DOHH2 (cell line): Measurements from ENCODE around the gene ATP10B.
"Not testable (repeated sequence)": the region's sequence is repeated elsewhere in the genome, so short reads cannot be mapped to it uniquely, and the experiment has no call there.

Experiments
- H3F3A ChIP-seq: fragments of 200-600 bp; sonication (generic), shearing (Covaris generic); 2 replicates; pipeline ENCODE4 v1.6.0; 2016; ENCODE audit warnings: antibody characterized with exemption, mild to moderate bottlenecking; ENCODE audit not compliant: control insufficient read depth, insufficient read depth
- H3K27ac ChIP-seq: fragments of 200-600 bp; sonication (generic); 2 replicates; pipeline ENCODE4 v1.5.1; 2014; ENCODE audit warnings: low read depth, mild to moderate bottlenecking, low read length, moderate library complexity
- H3K27me3 ChIP-seq: fragments of 200-600 bp; sonication (generic); 2 replicates; pipeline ENCODE4 v1.6.1; 2014; ENCODE audit warnings: mild to moderate bottlenecking, low read length, mixed read lengths; ENCODE audit not compliant: control insufficient read depth
- H3K36me3 ChIP-seq: fragments of 200-600 bp; sonication (generic); 2 replicates; pipeline ENCODE4 v1.6.1; 2014; ENCODE audit warnings: mild to moderate bottlenecking, low read length, moderate library complexity, mixed read lengths; ENCODE audit not compliant: control insufficient read depth
- H3K4me1 ChIP-seq: fragments of 200-600 bp; sonication (generic); 2 replicates; pipeline ENCODE4 v1.6.1; 2014; ENCODE audit warnings: mild to moderate bottlenecking, low read length, mixed read lengths; ENCODE audit not compliant: control insufficient read depth
- H3K4me2 ChIP-seq: fragments of 200-600 bp; sonication (generic); 2 replicates; pipeline ENCODE4 v1.6.0; 2014; ENCODE audit warnings: mild to moderate bottlenecking, low read length, moderate library complexity
- H3K4me3 ChIP-seq: fragments of 200-600 bp; sonication (generic); 2 replicates; pipeline ENCODE4 v1.5.1; 2014; ENCODE audit warnings: mild to moderate bottlenecking, low read length, mixed read lengths
- H3K79me2 ChIP-seq: fragments of 200-600 bp; sonication (generic); 2 replicates; pipeline ENCODE4 v1.6.1; 2014; ENCODE audit warnings: mild to moderate bottlenecking, low read length, mixed read lengths; ENCODE audit not compliant: control insufficient read depth
- H3K9me2 ChIP-seq: fragments of 200-600 bp; sonication (generic); replicated peaks from 2 replicates; pipeline ENCODE4 v1.6.1; 2014; ENCODE audit warnings: mild to moderate bottlenecking, low read length, mixed read lengths; ENCODE audit not compliant: control insufficient read depth
- H3K9me3 ChIP-seq: fragments of 200-600 bp; sonication (generic); 2 replicates; pipeline ENCODE4 v1.6.1; 2014; ENCODE audit warnings: antibody characterized with exemption, low read length, mixed read lengths; ENCODE audit not compliant: control insufficient read depth, insufficient read depth
- H4K20me1 ChIP-seq: fragments of 200-600 bp; sonication (generic); 2 replicates; pipeline ENCODE4 v1.6.0; 2014; ENCODE audit warnings: low read depth, mild to moderate bottlenecking, antibody characterized with exemption, low read length, moderate library complexity; ENCODE audit not compliant: control insufficient read depth, insufficient read depth
- EZH2phosphoT487 ChIP-seq: fragments of 200-600 bp; sonication (generic); IDR thresholded peaks from 2 replicates; pipeline ENCODE4 v1.6.1; 2017; ENCODE audit warnings: borderline replicate concordance, mild to moderate bottlenecking, antibody characterized with exemption, low read length, moderate library complexity, mixed read lengths
- TF ChIP-seq, protein P1 (sequence below): fragments of 200-600 bp; sonication (generic); IDR thresholded peaks from one replicate; pipeline ENCODE4 v1.5.1; 2014; ENCODE audit warnings: antibody characterized with exemption, mild to moderate bottlenecking, low read depth, low read length; ENCODE audit not compliant: poor library complexity, severe bottlenecking

Gene ATP10B

DNA sequence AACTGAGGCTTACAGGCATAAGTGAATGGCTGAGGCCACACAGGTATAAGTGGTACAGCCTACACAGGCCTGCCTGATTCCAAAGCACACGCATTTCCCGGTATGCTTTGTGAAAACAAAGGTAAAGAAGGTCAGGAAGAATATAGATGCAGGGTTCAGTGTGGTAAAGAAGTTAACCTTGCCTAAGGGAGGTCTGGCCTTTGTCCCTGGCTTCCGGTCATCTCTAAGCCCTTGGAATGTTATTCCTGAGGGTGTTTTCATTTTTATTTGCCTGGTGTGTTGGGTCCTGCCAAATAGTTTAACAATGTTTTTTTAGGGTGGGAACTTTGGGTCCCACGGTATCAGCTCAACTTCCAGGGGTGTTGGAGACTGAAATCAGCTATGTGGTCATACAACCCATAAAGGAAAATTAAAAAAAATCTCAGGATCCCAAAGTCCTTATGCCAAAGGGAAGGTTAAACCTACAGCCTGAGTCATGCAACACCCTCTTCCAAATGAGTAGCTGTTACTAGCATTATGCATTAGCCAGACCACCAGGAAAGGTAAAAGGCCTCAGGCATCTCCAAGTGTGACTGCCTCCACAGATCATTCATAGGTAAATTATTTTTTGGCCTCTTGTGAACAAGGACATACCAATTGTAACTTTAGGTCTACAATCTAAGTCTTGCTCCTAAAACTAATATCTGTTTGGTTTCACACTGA is 124.6 kb downstream of the ATP10B start:
- H3K27me3 ChIP-seq: no peaks in the 10 kb centered on the region
- no peaks in the 10 kb centered on the region for H3K36me3 ChIP-seq
- no peaks in the 10 kb centered on the region for H3K79me2 ChIP-seq
- no peaks in the 10 kb centered on the region for H3K9me3 ChIP-seq
- no peaks in the 10 kb centered on the region for H3K4me1 ChIP-seq
- H3F3A ChIP-seq: no peaks in the 10 kb centered on the region
- no peak overlapping the region for H3K4me3 ChIP-seq
- no peaks in the 10 kb centered on the region for H4K20me1 ChIP-seq
- H3K4me2 ChIP-seq: no peak overlapping the region
- no peaks in the 10 kb centered on the region for H3K9me2 ChIP-seq
- H3K27ac ChIP-seq: no peak overlapping the region
- TF ChIP-seq EZH2phosphoT487: no peak
- TF ChIP-seq, protein P1, sequence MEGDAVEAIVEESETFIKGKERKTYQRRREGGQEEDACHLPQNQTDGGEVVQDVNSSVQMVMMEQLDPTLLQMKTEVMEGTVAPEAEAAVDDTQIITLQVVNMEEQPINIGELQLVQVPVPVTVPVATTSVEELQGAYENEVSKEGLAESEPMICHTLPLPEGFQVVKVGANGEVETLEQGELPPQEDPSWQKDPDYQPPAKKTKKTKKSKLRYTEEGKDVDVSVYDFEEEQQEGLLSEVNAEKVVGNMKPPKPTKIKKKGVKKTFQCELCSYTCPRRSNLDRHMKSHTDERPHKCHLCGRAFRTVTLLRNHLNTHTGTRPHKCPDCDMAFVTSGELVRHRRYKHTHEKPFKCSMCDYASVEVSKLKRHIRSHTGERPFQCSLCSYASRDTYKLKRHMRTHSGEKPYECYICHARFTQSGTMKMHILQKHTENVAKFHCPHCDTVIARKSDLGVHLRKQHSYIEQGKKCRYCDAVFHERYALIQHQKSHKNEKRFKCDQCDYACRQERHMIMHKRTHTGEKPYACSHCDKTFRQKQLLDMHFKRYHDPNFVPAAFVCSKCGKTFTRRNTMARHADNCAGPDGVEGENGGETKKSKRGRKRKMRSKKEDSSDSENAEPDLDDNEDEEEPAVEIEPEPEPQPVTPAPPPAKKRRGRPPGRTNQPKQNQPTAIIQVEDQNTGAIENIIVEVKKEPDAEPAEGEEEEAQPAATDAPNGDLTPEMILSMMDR: no peak

DNA sequence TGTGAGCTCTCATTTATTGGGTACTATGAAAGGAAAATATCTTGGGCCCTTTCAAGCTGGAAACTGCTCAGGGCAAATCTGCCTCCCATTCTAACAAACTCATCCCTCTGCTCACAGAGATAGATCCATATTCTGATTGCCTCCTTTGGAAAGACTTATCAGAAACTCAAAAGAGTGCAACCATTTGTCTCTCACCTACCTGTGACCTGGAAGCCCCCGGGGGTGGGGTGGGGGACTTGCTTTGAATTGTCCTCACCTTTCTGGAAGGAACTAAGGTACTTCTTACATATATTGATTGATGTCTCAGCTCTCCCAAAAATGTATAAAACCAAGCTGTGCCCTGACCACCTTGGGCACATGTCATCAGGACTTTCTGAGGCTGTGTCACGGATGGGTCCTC is 125.3 kb downstream of the ATP10B start:
- H3K79me2 ChIP-seq: no peaks in the 10 kb centered on the region
- H3K9me2 ChIP-seq: no peaks in the 10 kb centered on the region
- no peak overlapping the region for H3K4me3 ChIP-seq
- H4K20me1 ChIP-seq: no peaks in the 10 kb centered on the region
- no peaks in the 10 kb centered on the region for H3K27me3 ChIP-seq
- no peaks in the 10 kb centered on the region for H3K36me3 ChIP-seq
- TF ChIP-seq EZH2phosphoT487: no peak
- TF ChIP-seq, protein P1: no peak
- no peaks in the 10 kb centered on the region for H3F3A ChIP-seq
- H3K4me1 ChIP-seq: no peaks in the 10 kb centered on the region
- no peak overlapping the region for H3K27ac ChIP-seq
- H3K9me3 ChIP-seq: no peaks in the 10 kb centered on the region
- H3K4me2 ChIP-seq: no peak overlapping the region

DNA sequence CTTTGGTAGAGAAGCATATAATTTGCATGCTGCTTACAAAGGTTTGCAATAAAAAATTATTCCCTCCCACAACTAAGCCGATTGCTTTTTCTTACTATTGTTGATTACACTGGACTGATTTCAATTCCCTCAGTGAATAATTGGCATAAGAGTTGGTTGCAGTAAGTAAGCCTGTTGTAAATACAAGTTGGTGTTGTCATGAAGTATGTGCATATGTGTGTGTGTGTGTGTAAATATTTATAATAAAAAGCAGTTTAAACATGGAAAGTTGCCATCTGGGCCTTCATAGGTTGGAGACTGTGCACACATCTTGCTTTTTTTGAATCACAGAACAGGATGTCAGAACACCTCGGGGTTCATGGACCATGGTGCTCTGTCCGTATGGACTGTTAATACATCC is 131.2 kb downstream of the ATP10B start:
- Histone ChIP-seq H3K4me3 (no peak overlapping the region), H3K79me2 (no peaks in the 10 kb centered on the region)

DNA sequence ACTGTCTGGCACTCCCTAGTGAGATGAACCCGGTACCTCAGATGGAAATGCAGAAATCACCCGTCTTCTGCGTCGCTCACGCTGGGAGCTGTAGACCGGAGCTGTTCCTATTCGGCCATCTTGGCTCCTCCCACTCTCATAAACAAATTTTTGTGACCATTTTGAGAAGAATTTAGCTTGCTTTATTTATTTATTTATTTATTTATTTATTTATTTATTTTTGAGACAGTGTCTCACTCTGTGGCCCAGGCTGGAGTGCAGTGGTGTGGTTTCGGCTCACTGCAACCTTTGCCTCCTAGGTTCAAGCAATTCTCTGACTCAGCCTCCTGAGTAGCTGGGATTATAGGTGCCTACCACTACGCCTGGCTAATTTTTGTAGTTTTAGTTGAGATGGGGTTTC is 136.5 kb downstream of the ATP10B start:
- not testable (repeated sequence) for H3K79me2 ChIP-seq, H3K9me3 ChIP-seq, H3K9me2 ChIP-seq, H3K36me3 ChIP-seq, H3K4me3 ChIP-seq, H3K27ac ChIP-seq, H4K20me1 ChIP-seq, H3K27me3 ChIP-seq, H3K4me1 ChIP-seq, H3K4me2 ChIP-seq, H3F3A ChIP-seq

More for the DNA sequence above, 131.2 kb downstream of the ATP10B start:
- H3K4me1 ChIP-seq: no peaks in the 10 kb centered on the region
- no peaks in the 10 kb centered on the region for H3F3A ChIP-seq
- no peaks in the 10 kb centered on the region for H4K20me1 ChIP-seq
- H3K9me3 ChIP-seq: no peaks in the 10 kb centered on the region
- TF ChIP-seq EZH2phosphoT487: no peak
- TF ChIP-seq, protein P1: no peak
- no peaks in the 10 kb centered on the region for H3K9me2 ChIP-seq
- no peak overlapping the region for H3K27ac ChIP-seq
- no peak overlapping the region for H3K4me2 ChIP-seq
- H3K36me3 ChIP-seq: no peaks in the 10 kb centered on the region
- H3K27me3 ChIP-seq: no peaks in the 10 kb centered on the region
